ENCODE results near the gene DDX47.

GRCh38 chr12:12874029-12874428, 60.9 kb downstream of the DDX47 start:
- TF ChIP-seq MXD4 (CRISPR knock-in tag; IDR thresholded peaks at IDR 0.05) (no peak), TARDBP (CRISPR knock-in tag; IDR thresholded peaks at IDR 0.05) (no peak), HIVEP1 (CRISPR knock-in tag; IDR thresholded peaks at IDR 0.05) (no peak), RORA (CRISPR knock-in tag; IDR thresholded peaks at IDR 0.05) (no peak)
- TF ChIP-seq, protein P1, sequence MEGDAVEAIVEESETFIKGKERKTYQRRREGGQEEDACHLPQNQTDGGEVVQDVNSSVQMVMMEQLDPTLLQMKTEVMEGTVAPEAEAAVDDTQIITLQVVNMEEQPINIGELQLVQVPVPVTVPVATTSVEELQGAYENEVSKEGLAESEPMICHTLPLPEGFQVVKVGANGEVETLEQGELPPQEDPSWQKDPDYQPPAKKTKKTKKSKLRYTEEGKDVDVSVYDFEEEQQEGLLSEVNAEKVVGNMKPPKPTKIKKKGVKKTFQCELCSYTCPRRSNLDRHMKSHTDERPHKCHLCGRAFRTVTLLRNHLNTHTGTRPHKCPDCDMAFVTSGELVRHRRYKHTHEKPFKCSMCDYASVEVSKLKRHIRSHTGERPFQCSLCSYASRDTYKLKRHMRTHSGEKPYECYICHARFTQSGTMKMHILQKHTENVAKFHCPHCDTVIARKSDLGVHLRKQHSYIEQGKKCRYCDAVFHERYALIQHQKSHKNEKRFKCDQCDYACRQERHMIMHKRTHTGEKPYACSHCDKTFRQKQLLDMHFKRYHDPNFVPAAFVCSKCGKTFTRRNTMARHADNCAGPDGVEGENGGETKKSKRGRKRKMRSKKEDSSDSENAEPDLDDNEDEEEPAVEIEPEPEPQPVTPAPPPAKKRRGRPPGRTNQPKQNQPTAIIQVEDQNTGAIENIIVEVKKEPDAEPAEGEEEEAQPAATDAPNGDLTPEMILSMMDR (CRISPR knock-in tag; IDR thresholded peaks at IDR 0.05), result no peak

Measured in HepG2 (cell line).